ENCODE results near the gene CFH. TPM values are rescaled to one million over a fixed set of nuclear protein-coding genes. Genes with fewer than 3 reads are reported as not detected.

The CFH gene
- total RNA-seq, 1 donor from 2014 or later: not detected

GRCh38 chr1:196684476-196684875 lies 32.6 kb downstream of the CFH start:
- no peak overlapping the region for H3K27ac Mint-ChIP-seq (ENCODE audit: unreplicated experiment)
- H3K9me3 Mint-ChIP-seq (ENCODE audit: unreplicated experiment): peaks cover 2% of the 10 kb centered on the region
- no peak for DNase-seq
- H3K4me3 Mint-ChIP-seq (ENCODE audit: unreplicated experiment): no peak overlapping the region
- no peaks in the 10 kb centered on the region for H3K4me1 Mint-ChIP-seq (ENCODE audit: low read depth, unreplicated experiment)
- no peak for TF ChIP-seq CTCF (IDR thresholded peaks at IDR 0.05; ENCODE audit: partially characterized antibody, unreplicated experiment)
- no peaks in the 10 kb centered on the region for H3K27me3 Mint-ChIP-seq (ENCODE audit: unreplicated experiment)
- no peaks in the 10 kb centered on the region for H3K36me3 Mint-ChIP-seq (ENCODE audit: unreplicated experiment)

DNA sequence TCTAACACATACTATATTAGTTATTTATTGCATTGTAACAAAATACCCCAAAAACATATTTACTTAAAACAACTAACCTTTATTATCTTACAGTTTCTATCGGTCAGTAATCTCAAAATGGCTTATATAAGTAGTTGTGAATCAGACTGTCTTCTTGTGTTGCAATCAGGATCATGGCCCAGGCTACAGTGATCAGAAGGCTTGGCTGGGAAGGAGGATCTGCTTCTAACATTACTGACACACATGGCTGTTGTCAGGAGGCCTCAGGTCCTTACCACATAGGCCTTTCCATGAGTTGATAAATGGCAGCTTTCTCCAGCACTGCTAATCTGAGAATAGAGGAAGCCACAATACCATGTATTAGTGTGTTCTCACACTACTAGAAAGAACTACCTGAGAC lies 33.7 kb downstream of the CFH start:
- Mint-ChIP-seq H3K36me3 (ENCODE audit: unreplicated experiment) (no peaks in the 10 kb centered on the region), H3K27ac (ENCODE audit: unreplicated experiment) (no peak overlapping the region), H3K4me1 (ENCODE audit: low read depth, unreplicated experiment) (no peaks in the 10 kb centered on the region), H3K27me3 (ENCODE audit: unreplicated experiment) (no peaks in the 10 kb centered on the region), H3K9me3 (ENCODE audit: unreplicated experiment) (peaks cover 2% of the 10 kb centered on the region), H3K4me3 (ENCODE audit: unreplicated experiment) (no peak overlapping the region)
- TF ChIP-seq CTCF (IDR thresholded peaks at IDR 0.05; ENCODE audit: partially characterized antibody, unreplicated experiment): no peak
- no peak for DNase-seq

GRCh38 chr1:196689001-196689400 lies 37.2 kb downstream of the CFH start:
- DNase-seq: no peak
- Mint-ChIP-seq H3K4me1 (ENCODE audit: low read depth, unreplicated experiment) (no peaks in the 10 kb centered on the region), H3K27ac (ENCODE audit: unreplicated experiment) (no peak overlapping the region), H3K9me3 (ENCODE audit: unreplicated experiment) (peaks cover 2% of the 10 kb centered on the region), H3K4me3 (ENCODE audit: unreplicated experiment) (no peak overlapping the region), H3K36me3 (ENCODE audit: unreplicated experiment) (no peaks in the 10 kb centered on the region), H3K27me3 (ENCODE audit: unreplicated experiment) (peaks cover 2% of the 10 kb centered on the region)
- no peak for TF ChIP-seq CTCF (IDR thresholded peaks at IDR 0.05; ENCODE audit: partially characterized antibody, unreplicated experiment)

GRCh38 chr1:196690582-196690981 lies 38.7 kb downstream of the CFH start:
- TF ChIP-seq CTCF (IDR thresholded peaks at IDR 0.05; ENCODE audit: partially characterized antibody, unreplicated experiment): no peak
- H3K27ac Mint-ChIP-seq (ENCODE audit: unreplicated experiment): no peak overlapping the region
- no peaks in the 10 kb centered on the region for H3K4me1 Mint-ChIP-seq (ENCODE audit: low read depth, unreplicated experiment)
- peaks cover 2% of the 10 kb centered on the region for H3K27me3 Mint-ChIP-seq (ENCODE audit: unreplicated experiment)
- H3K4me3 Mint-ChIP-seq (ENCODE audit: unreplicated experiment): no peak overlapping the region
- no peaks in the 10 kb centered on the region for H3K36me3 Mint-ChIP-seq (ENCODE audit: unreplicated experiment)
- no peak for DNase-seq
- H3K9me3 Mint-ChIP-seq (ENCODE audit: unreplicated experiment): no peaks in the 10 kb centered on the region

- no peaks in the 10 kb centered on the region for H3K36me3 Mint-ChIP-seq (ENCODE audit: unreplicated experiment)
- no peaks in the 10 kb centered on the region for H3K27me3 Mint-ChIP-seq (ENCODE audit: unreplicated experiment)
- no peak for TF ChIP-seq CTCF (IDR thresholded peaks at IDR 0.05; ENCODE audit: partially characterized antibody, unreplicated experiment)
- DNase-seq: no peak
- H3K4me1 Mint-ChIP-seq (ENCODE audit: low read depth, unreplicated experiment): no peaks in the 10 kb centered on the region
- H3K9me3 Mint-ChIP-seq (ENCODE audit: unreplicated experiment): no peaks in the 10 kb centered on the region
- no peak overlapping the region for H3K4me3 Mint-ChIP-seq (ENCODE audit: unreplicated experiment)
- H3K27ac Mint-ChIP-seq (ENCODE audit: unreplicated experiment): no peak overlapping the region
These were observed 47.1 kb downstream of the CFH start for GRCh38 chr1:196698993-196699392.

Measured in glutamatergic neuron (in vitro differentiated cells).